Ovary (tissue), 3 donors: ENCODE measurements around the gene LRIG3.

Source experiments
- EP300 ChIP-seq: sonication (generic); formaldehyde crosslinking; IDR thresholded peaks from one replicate; pipeline ENCODE4 v1.6.1; 2017; ENCODE audit warnings: antibody characterized with exemption
- POLR2A ChIP-seq: fragments of 450-650 bp; IDR thresholded peaks from one replicate; pipeline ENCODE4 v1.6.1; 2017; ENCODE audit warnings: antibody characterized with exemption, mild to moderate bottlenecking, moderate library complexity
- TF ChIP-seq, protein P1 (sequence below), 3 donors: fragments of 450-650 bp in 2 of 3; fragments of 200-600 bp in 1 of 3; IDR thresholded peaks; one replicate each; pipeline versions ENCODE4 v1.5.1 to v1.8.0; 2016 to 2022; ENCODE audit warnings: antibody characterized with exemption in 3 of 3, mild to moderate bottlenecking in 1 of 3
- donor health status: DM: no; HTN: no; CAD: no.

DNA sequence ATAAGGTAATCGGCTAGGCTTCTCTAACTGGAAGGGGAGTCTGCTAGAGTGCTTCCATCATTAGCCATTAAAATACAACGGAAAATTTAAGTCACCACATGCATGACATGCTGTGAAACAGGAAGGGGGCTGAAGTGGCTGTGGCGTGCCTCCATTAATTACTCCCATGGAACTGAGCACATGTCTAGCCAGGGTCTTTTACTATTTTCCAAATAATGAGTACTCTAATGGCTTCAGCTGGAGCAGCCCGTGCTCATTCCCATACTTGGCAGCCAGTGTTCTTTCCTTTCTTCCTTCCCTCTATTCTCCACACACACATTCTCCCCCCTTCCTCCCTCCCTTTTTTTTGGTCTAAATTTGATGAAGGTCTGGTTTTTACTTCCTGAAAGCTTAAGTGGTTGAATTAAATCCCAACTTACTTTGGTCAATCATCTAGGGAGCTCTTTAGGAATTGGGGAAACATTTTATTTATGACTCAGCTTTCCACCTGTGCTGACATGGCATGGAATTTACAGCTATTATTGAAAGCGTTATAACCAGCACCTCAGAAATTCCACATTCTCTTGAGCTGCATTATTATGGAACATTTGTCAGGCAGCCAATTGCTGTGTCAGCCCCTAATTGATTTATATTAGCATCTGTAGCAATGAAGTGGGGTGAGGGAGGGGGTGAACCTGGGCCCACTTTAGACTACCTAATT lies 72.3 kb downstream of the LRIG3 start:
- TF ChIP-seq, protein P1, sequence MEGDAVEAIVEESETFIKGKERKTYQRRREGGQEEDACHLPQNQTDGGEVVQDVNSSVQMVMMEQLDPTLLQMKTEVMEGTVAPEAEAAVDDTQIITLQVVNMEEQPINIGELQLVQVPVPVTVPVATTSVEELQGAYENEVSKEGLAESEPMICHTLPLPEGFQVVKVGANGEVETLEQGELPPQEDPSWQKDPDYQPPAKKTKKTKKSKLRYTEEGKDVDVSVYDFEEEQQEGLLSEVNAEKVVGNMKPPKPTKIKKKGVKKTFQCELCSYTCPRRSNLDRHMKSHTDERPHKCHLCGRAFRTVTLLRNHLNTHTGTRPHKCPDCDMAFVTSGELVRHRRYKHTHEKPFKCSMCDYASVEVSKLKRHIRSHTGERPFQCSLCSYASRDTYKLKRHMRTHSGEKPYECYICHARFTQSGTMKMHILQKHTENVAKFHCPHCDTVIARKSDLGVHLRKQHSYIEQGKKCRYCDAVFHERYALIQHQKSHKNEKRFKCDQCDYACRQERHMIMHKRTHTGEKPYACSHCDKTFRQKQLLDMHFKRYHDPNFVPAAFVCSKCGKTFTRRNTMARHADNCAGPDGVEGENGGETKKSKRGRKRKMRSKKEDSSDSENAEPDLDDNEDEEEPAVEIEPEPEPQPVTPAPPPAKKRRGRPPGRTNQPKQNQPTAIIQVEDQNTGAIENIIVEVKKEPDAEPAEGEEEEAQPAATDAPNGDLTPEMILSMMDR (IDR thresholded peaks at IDR 0.05): no peak
- no peak for TF ChIP-seq POLR2A
- TF ChIP-seq EP300: no peak
